Measurements from ENCODE around the gene RING1.
A peak's percentile ranks its signal among the peaks of the same experiment; 100 is the strongest.

Gene RING1

DNA sequence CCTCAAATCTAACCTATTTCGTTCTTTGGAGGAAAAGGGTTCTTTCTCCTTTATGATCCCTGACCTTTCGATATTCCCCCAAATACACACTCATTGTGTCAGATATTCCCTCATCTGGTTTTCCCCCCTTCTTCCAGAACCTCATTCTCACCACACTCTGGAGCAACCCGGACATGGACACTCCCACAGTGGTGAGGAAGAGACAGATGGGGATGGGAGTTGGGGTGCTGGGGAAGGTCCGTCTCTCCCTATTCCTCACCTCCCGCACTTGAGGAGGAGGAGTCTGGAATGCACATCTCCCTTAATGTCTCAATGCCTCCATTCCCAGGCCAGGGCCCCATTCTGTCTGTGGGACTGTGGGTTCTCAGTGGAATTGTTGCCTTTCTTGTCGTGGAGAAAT, 6.4 kb upstream of the RING1 start:
- no peak for DNase-seq
- in situ Hi-C loops (cut with HindIII; ENCODE audit: low pct_ligation_motif_present, low pct_unique_long_range_greater_than_20kb, low sequenced_read_pairs): no loop called here

GRCh38 chr6:33202799-33203198, 5.5 kb upstream of the RING1 start:
- in situ Hi-C loops (cut with HindIII; ENCODE audit: low pct_ligation_motif_present, low pct_unique_long_range_greater_than_20kb, low sequenced_read_pairs): no loop called here
- DNase-seq: no peak

DNA sequence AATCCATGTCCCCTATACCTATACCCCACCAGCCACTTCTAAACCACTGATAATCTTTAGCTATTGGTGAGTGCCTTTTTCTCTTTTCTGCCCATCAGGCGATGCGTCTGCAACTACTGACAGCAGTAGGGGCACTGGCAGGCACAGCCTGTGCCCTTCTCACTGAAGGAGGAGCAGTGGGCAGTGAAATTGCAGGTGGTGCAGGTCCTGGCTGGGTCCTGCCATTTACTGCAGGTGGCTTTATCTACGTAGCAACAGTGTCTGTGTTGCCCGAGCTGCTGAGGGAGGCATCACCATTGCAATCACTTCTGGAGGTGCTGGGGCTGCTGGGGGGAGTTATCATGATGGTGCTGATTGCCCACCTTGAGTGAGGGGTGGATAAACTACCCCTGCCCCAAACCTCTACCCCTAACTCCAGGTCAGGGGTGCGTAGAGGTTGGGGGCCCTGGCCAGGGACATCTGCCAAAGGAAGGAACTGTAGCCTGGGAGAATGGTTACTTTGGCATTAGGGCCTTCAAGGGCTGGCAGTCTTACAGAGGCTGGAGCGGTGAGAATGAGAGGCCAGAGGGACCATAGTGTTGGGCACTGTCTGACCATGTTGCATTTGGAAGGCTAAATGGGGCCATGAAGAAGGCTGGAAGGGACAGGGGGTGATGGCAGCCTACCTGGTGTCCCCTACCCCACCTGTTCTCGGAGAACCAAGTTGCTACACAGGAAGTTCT, 4.7 kb upstream of the RING1 start:
- in situ Hi-C loops (cut with HindIII; ENCODE audit: low pct_ligation_motif_present, low pct_unique_long_range_greater_than_20kb, low sequenced_read_pairs): no loop called here
- DNase-seq: no peak

GRCh38 chr6:33204165-33204414, 4.2 kb upstream of the RING1 start:
- no peak for DNase-seq
- in situ Hi-C loops (cut with HindIII; ENCODE audit: low pct_ligation_motif_present, low pct_unique_long_range_greater_than_20kb, low sequenced_read_pairs): no loop called here

- DNase-seq: peak; percentile 91
- in situ Hi-C loops (cut with HindIII; ENCODE audit: low pct_ligation_motif_present, low pct_unique_long_range_greater_than_20kb, low sequenced_read_pairs): no loop called here
Observed at GRCh38 chr6:33204415-33205190, 3.7 kb upstream of the RING1 start, which contains the start of gene HSD17B8. Gene HSD17B8 (plus strand): TSS chr6:33204655. CDS start chr6:33204669, 14 bp downstream.

- peak; percentile 94 for DNase-seq
- in situ Hi-C loops (cut with HindIII; ENCODE audit: low pct_ligation_motif_present, low pct_unique_long_range_greater_than_20kb, low sequenced_read_pairs): no loop called here
Observed at GRCh38 chr6:33205191-33206026, 2.9 kb upstream of the RING1 start.

- no peak for DNase-seq
- in situ Hi-C loops (cut with HindIII; ENCODE audit: low pct_ligation_motif_present, low pct_unique_long_range_greater_than_20kb, low sequenced_read_pairs): no loop called here
Observed at GRCh38 chr6:33206027-33206863, 2.1 kb upstream of the RING1 start.

- no peak for DNase-seq
- in situ Hi-C loops (cut with HindIII; ENCODE audit: low pct_ligation_motif_present, low pct_unique_long_range_greater_than_20kb, low sequenced_read_pairs): no loop called here
Observed at GRCh38 chr6:33206864-33207551, 1.3 kb upstream of the RING1 start.

DNA sequence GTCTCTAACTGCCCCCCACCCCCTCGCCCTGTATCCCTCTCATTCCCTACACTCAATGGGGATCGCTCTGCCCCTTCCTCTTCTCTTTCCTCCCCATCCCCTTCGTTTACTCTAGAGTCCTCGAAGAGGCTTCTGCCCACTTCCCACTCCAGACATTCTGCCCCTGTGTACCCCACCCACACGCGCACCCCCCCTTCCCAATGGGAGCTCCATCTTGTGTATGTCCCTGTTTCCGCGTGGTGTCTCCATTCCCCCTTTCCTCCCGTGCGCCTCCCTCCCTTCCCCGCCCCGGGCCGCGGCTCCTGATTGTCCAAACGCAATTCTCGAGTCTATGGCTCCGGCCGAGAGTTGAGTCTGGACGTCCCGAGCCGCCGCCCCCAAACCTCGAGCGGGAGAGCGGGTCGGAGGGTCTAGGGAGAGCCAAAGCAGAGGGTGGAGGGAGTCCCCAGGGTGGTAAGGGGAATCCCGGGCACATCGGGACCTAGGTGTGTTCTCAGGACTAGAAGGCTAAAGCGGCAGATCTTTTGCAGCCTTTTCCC, 679 bp upstream of the RING1 start:
- peak; percentile 58 for DNase-seq
- in situ Hi-C loops (cut with HindIII; ENCODE audit: low pct_ligation_motif_present, low pct_unique_long_range_greater_than_20kb, low sequenced_read_pairs): no loop called here

DNA sequence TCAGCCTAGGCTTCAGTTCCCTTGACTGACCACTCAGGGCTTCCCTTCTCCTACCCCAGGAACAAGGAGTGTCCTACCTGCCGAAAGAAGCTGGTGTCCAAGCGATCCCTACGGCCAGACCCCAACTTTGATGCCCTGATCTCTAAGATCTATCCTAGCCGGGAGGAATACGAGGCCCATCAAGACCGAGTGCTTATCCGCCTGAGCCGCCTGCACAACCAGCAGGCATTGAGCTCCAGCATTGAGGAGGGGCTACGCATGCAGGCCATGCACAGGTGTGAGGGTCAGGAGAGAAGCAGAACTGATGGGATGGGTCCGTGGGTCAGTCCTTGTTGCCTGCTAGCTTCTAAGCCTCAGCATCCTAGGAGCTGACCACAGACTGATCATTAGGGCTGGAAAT, 1.6 kb downstream of the RING1 start:
- no peak for DNase-seq
- in situ Hi-C loops (cut with HindIII; ENCODE audit: low pct_ligation_motif_present, low pct_unique_long_range_greater_than_20kb, low sequenced_read_pairs): no loop called here

- in situ Hi-C loops (cut with HindIII; ENCODE audit: low pct_ligation_motif_present, low pct_unique_long_range_greater_than_20kb, low sequenced_read_pairs): no loop called here
- DNase-seq: no peak
Observed at GRCh38 chr6:33211136-33211535, 2.8 kb downstream of the RING1 start.

- in situ Hi-C loops (cut with HindIII; ENCODE audit: low pct_ligation_motif_present, low pct_unique_long_range_greater_than_20kb, low sequenced_read_pairs): no loop called here
- DNase-seq: no peak
Observed at GRCh38 chr6:33211666-33212422, 3.5 kb downstream of the RING1 start.

DNA sequence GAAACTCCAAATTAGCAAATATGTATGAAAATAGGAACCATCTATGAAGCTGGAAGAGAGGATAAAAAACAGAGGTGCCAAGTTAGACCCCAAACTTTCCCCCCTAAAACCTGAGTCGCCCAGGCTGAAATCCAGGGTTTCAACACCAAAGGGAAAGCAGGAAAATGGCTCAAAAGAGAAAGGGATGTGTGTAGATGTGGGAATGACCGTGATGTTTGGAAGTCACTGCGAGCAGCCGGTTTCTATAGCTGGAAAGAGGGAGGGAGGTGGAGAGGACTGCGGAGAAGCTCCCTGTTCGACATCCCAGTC, 4.5 kb downstream of the RING1 start:
- in situ Hi-C loops (cut with HindIII; ENCODE audit: low pct_ligation_motif_present, low pct_unique_long_range_greater_than_20kb, low sequenced_read_pairs): no loop called here
- DNase-seq: no peak

GRCh38 chr6:33213166-33213988, 5.1 kb downstream of the RING1 start:
- no peak for DNase-seq
- in situ Hi-C loops (cut with HindIII; ENCODE audit: low pct_ligation_motif_present, low pct_unique_long_range_greater_than_20kb, low sequenced_read_pairs): no loop called here

DNA sequence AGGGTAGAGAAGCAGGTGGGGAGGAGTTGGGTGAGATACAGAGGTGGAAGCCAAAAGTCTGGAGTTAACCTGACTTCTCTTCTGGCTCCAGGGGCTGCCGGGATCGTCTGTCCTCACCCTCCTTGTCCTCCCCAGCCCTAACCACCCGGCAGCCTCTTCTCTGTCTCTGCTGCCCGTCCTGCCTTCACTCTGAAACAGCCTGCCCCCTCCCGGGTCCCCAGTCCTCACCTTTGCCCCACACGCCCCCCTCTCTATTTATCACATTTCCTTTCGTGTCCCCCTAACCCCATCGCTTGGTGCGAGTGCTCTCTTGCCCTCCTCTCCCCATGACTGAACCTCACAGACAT, 5.7 kb downstream of the RING1 start:
- no peak for DNase-seq

DNA sequence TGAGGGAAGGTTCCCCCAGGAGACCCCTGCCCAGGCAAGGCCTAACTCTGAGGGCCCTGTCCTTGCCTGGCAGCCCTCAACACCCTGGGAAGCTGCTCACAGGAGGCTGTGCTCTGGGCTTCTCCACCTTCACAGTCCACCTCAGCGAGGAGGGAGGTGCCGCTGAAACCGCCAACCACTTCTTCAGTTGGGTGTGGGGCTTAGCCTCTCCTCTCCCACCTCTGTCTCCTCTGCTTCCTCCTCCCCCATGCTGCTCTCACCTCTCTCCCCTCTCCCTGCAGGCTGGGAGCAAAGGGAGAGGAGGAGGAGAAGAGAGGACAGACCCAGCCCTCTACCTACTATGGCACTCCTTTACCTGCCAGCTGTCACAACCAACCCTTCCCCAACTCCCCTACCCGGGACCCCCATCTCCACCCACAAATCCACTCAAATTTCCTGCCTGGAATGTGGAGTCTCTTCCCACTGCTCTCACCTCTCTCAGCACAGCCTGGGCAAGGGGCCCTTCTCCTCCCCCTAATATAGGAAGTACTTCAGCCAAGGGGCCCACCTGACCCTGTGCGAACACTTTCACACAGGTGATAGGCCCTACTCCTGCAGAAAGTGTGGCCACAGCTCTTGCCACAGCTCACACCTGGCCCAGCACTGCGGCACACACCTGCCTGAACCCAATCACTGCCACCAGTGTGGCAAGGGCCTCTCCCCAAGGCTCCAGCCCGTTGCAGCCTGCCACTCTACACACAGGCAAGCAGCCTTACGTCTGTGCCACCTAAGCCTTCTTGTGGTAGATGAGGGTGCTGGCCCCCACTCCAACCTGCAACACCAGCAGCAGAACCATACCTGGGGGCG, 7.2 kb downstream of the RING1 start:
- DNase-seq: no peak
- in situ Hi-C loops (cut with HindIII; ENCODE audit: low pct_ligation_motif_present, low pct_unique_long_range_greater_than_20kb, low sequenced_read_pairs): no loop called here

More for the DNA sequence above, 5.7 kb downstream of the RING1 start:
- in situ Hi-C loops (cut with HindIII; ENCODE audit: low pct_ligation_motif_present, low pct_unique_long_range_greater_than_20kb, low sequenced_read_pairs): no loop called here
